Transverse colon (tissue), 4 donors: Measurements from ENCODE around the gene DNASE1L2.

Experiments used
- POLR2A ChIP-seq: fragments of 450-650 bp; IDR thresholded peaks from one replicate; pipeline ENCODE4 v1.6.1; 2016; ENCODE audit warnings: antibody characterized with exemption, mild to moderate bottlenecking, moderate library complexity
- POLR2AphosphoS5 ChIP-seq, 3 donors: sonication (generic); formaldehyde crosslinking; IDR thresholded peaks; one replicate each; pipeline ENCODE4 v1.6.1; 2016; ENCODE audit warnings: antibody characterized with exemption in 3 of 3
- TF ChIP-seq, protein P1 (sequence below), 5 experiments: fragments of 200-600 bp in 3 of 5; fragments of 450-650 bp in 2 of 5; sonication (generic) in 3 of 5; IDR thresholded peaks; 1 replicate in 2 of 5; 2 replicates in 3 of 5; pipeline ENCODE4 v1.5.1; 2016 to 2017; ENCODE audit warnings: antibody characterized with exemption in 5 of 5, inconsistent platforms in 3 of 5, mild to moderate bottlenecking in 2 of 5, moderate library complexity in 1 of 5

DNA sequence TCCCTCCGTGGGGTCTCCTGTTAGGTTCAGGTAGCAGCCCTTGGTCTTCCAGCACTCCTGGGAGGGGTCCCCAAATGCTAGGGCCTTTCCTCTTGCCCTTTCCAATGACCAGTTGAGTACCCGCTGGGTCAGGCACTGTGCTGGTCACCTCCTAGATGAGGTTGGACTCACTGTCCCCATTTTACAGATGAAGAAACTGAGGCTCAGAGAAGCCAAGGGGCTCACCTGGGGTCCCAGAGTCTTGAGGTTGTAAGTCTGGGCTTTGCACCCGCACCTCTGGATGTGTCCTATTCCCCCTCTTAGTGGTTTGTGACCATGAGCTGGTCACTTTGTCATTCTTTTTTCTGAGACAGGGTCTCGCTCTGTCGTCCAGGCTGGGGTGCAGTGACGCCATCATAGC is 38.5 kb upstream of the DNASE1L2 start:
- TF ChIP-seq, protein P1, sequence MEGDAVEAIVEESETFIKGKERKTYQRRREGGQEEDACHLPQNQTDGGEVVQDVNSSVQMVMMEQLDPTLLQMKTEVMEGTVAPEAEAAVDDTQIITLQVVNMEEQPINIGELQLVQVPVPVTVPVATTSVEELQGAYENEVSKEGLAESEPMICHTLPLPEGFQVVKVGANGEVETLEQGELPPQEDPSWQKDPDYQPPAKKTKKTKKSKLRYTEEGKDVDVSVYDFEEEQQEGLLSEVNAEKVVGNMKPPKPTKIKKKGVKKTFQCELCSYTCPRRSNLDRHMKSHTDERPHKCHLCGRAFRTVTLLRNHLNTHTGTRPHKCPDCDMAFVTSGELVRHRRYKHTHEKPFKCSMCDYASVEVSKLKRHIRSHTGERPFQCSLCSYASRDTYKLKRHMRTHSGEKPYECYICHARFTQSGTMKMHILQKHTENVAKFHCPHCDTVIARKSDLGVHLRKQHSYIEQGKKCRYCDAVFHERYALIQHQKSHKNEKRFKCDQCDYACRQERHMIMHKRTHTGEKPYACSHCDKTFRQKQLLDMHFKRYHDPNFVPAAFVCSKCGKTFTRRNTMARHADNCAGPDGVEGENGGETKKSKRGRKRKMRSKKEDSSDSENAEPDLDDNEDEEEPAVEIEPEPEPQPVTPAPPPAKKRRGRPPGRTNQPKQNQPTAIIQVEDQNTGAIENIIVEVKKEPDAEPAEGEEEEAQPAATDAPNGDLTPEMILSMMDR (IDR thresholded peaks at IDR 0.05), result no peak
- TF ChIP-seq POLR2A (no peak), POLR2AphosphoS5 (IDR thresholded peaks at IDR 0.05) (no peak)
